COLO668 (cell line): Measurements from ENCODE around the gene IRF8.
"Not testable (repeated sequence)": the region's sequence is repeated elsewhere in the genome, so short reads cannot be mapped to it uniquely, and the experiment has no call there.

Source experiments
- DNase-seq: peaks from one replicate; lab custom pipeline; 2025; ENCODE audit not compliant: unreplicated experiment; lab: John Stamatoyannopoulos, UW

IRF8 gene

GRCh38 chr16:85934210-85934609 lies 35.2 kb downstream of the IRF8 start:
- DNase-seq = no peak

- DNase-seq = no peak
Measured at GRCh38 chr16:85935391-85935973, 36.5 kb downstream of the IRF8 start.

GRCh38 chr16:85935974-85936760 lies 37.2 kb downstream of the IRF8 start:
- no peak for DNase-seq

GRCh38 chr16:85936816-85937215 lies 37.9 kb downstream of the IRF8 start:
- DNase-seq = no peak

GRCh38 chr16:85940214-85940613 lies 41.3 kb downstream of the IRF8 start:
- peak; percentile 3 for DNase-seq

- no peak for DNase-seq
Measured at GRCh38 chr16:85941863-85942644, 43.1 kb downstream of the IRF8 start.

GRCh38 chr16:85942659-85943058 lies 43.7 kb downstream of the IRF8 start:
- DNase-seq = not testable (repeated sequence)

GRCh38 chr16:85943711-85944110 lies 44.7 kb downstream of the IRF8 start:
- DNase-seq = no peak

- DNase-seq = no peak
Measured at GRCh38 chr16:85944572-85945423, 45.8 kb downstream of the IRF8 start.

GRCh38 chr16:85945424-85945751 lies 46.4 kb downstream of the IRF8 start:
- no peak for DNase-seq

GRCh38 chr16:85946541-85947124 lies 47.7 kb downstream of the IRF8 start:
- no peak for DNase-seq

GRCh38 chr16:85947230-85948137 lies 48.5 kb downstream of the IRF8 start:
- no peak for DNase-seq

- no peak for DNase-seq
Measured at GRCh38 chr16:85948138-85948509, 49.2 kb downstream of the IRF8 start.

GRCh38 chr16:85948616-85949265 lies 49.8 kb downstream of the IRF8 start:
- no peak for DNase-seq

- DNase-seq = no peak
Measured at GRCh38 chr16:85950136-85950918, 51.4 kb downstream of the IRF8 start.

- no peak for DNase-seq
Measured at GRCh38 chr16:85952197-85952596, 53.2 kb downstream of the IRF8 start.

- no peak for DNase-seq
Measured at GRCh38 chr16:85952811-85953210, 53.8 kb downstream of the IRF8 start.

GRCh38 chr16:85954927-85955519 lies 56.1 kb downstream of the IRF8 start:
- no peak for DNase-seq
